Endothelial cell of umbilical vein (primary cell): ENCODE measurements around the gene NEMP1. TPM values are rescaled to one million over a fixed set of nuclear protein-coding genes. Genes with fewer than 3 reads are reported as not detected.

Experiments used
- BruUV-seq: library from RNA; stranded (reverse); fragments of 400-500 nt; replicated peaks from 2 replicates; lab custom pipeline; 2021; lab: Mats Ljungman, UMichigan
- CTCF ChIA-PET: fragments of 300-600, 350-600 bp; sonication (Branson Sonifier 250); formaldehyde crosslinking; loops from one replicate; lab custom pipeline; 2021; ENCODE audit warnings: antibody characterized with exemption, inconsistent platforms; lab: Charles Lee
- POLR2A ChIA-PET: fragments of 300-600, 350-600 bp; sonication (Branson Sonifier 250); formaldehyde crosslinking; loops from one replicate; lab custom pipeline; 2021; ENCODE audit warnings: antibody characterized with exemption, inconsistent platforms; lab: Charles Lee
- DNase-seq: peaks from one replicate; pipeline ENCODE4 v3.0.0-alpha.2; 2011; ENCODE audit warnings: low read depth, low spot score
- FAIRE-seq: peaks from 2 replicates; lab custom pipeline; 2011; peaks lifted over from hg19 to GRCh38; lab: Jason Lieb, UNC
- H2AFZ ChIP-seq: 2 replicates; pipeline ENCODE4 v1.6.0; 2012; ENCODE audit warnings: low read depth, low read length, control low read depth, inconsistent platforms
- H3K27ac ChIP-seq: 2 replicates; pipeline ENCODE4 v1.5.1; 2011; ENCODE audit warnings: low read depth, mild to moderate bottlenecking, control low read depth, low read length, moderate library complexity; ENCODE audit not compliant: insufficient read depth
- H3K27me3 ChIP-seq, 2 experiments: 2 replicates each; pipeline versions ENCODE4 v1.6.0 to v1.6.1; 2011; ENCODE audit warnings: low read length in 2 of 2, mixed read lengths in 1 of 2; ENCODE audit not compliant: control insufficient read depth in 2 of 2, insufficient read depth in 2 of 2
- H3K36me3 ChIP-seq, 2 experiments: 2 replicates in 1 of 2; 3 replicates in 1 of 2; pipeline ENCODE4 v1.5.1; 2011; ENCODE audit warnings: low read length in 2 of 2, mild to moderate bottlenecking in 1 of 2, moderate library complexity in 1 of 2; ENCODE audit not compliant: control insufficient read depth in 2 of 2, insufficient read depth in 2 of 2; ENCODE audit errors: extremely low read depth in 1 of 2
- H3K4me1 ChIP-seq: 3 replicates; pipeline ENCODE4 v1.5.1; 2011; ENCODE audit warnings: mild to moderate bottlenecking, low read length; ENCODE audit not compliant: control insufficient read depth, insufficient read depth; ENCODE audit errors: extremely low read depth
- H3K4me2 ChIP-seq: 2 replicates; pipeline ENCODE4 v1.6.1; 2011; ENCODE audit warnings: low read length, control low read depth, mixed read lengths; ENCODE audit not compliant: insufficient read depth
- H3K4me3 ChIP-seq, 3 experiments: fragments of 200-600 bp in 1 of 3; sonication (generic), shearing (Covaris generic) in 1 of 3; replicated peaks in 1 of 3; 2 replicates each; pipeline ENCODE4 v1.5.1; 2011 to 2016; ENCODE audit warnings: control low read depth in 3 of 3, low read length in 3 of 3, mild to moderate bottlenecking in 2 of 3, inconsistent platforms in 1 of 3, low read depth in 1 of 3, moderate library complexity in 1 of 3; ENCODE audit not compliant: insufficient read depth in 1 of 3
- H3K79me2 ChIP-seq: 2 replicates; pipeline ENCODE4 v1.6.0; 2012; ENCODE audit warnings: low read length, inconsistent platforms; ENCODE audit not compliant: control insufficient read depth, insufficient read depth
- H3K9ac ChIP-seq: replicated peaks from 2 replicates; pipeline ENCODE3; 2011; ENCODE audit warnings: low read length, control low read depth; ENCODE audit not compliant: insufficient read depth; ENCODE audit errors: extremely low read depth
- H3K9me1 ChIP-seq: replicated peaks from 3 replicates; pipeline ENCODE4 v1.6.0; 2011; ENCODE audit warnings: mild to moderate bottlenecking, low read length; ENCODE audit not compliant: control insufficient read depth, insufficient read depth; ENCODE audit errors: extremely low read depth
- H3K9me3 ChIP-seq: replicated peaks from 2 replicates; pipeline ENCODE4 v1.5.1; 2012; ENCODE audit warnings: low read length, inconsistent platforms; ENCODE audit not compliant: control insufficient read depth, insufficient read depth
- H4K20me1 ChIP-seq: replicated peaks from 2 replicates; pipeline ENCODE3; 2011; ENCODE audit warnings: mild to moderate bottlenecking, low read length; ENCODE audit not compliant: control insufficient read depth, insufficient read depth; ENCODE audit errors: extremely low read depth
- CTCF ChIP-seq, 2 donors: IDR thresholded peaks; 1 replicate in 1 of 2; 2 replicates in 1 of 2; pipeline ENCODE4 v1.5.1; 2011; ENCODE audit warnings: low read length in 2 of 2, mild to moderate bottlenecking in 2 of 2, moderate library complexity in 2 of 2, control low read depth in 1 of 2, inconsistent platforms in 1 of 2, low read depth in 1 of 2; ENCODE audit not compliant: insufficient read depth in 1 of 2; ENCODE audit errors: extremely low read depth in 1 of 2
- EZH2 ChIP-seq: IDR thresholded peaks from 2 replicates; pipeline ENCODE4 v1.6.1; 2012; ENCODE audit warnings: borderline replicate concordance, low read depth, mild to moderate bottlenecking, moderate library complexity, low read length, inconsistent platforms; ENCODE audit not compliant: severe bottlenecking
- GATA2 ChIP-seq: IDR thresholded peaks from 2 replicates; pipeline ENCODE4 v1.7.0; 2011; ENCODE audit warnings: low read depth, mild to moderate bottlenecking, moderate library complexity, mixed read lengths, low read length; ENCODE audit not compliant: insufficient read length, insufficient read depth
- JUN ChIP-seq: IDR thresholded peaks from 2 replicates; pipeline ENCODE4 v1.6.1; 2011; ENCODE audit warnings: borderline replicate concordance, low read depth; ENCODE audit not compliant: insufficient read length, insufficient read depth
- MYC ChIP-seq: IDR thresholded peaks from one replicate; pipeline ENCODE4 v1.6.1; 2011; ENCODE audit warnings: mild to moderate bottlenecking, low read depth, low read length
- dilution Hi-C: fragments of 300-500 bp; cut with MboI; formaldehyde crosslinking; loops from one replicate; pipeline ENCODE4 v1.15.0; 2019; ENCODE audit warnings: low sequenced_read_pairs; ENCODE audit not compliant: extremely low pct_ligation_motif_present
- intact Hi-C: fragments of 100-400 bp; cut with micrococcal nuclease; formaldehyde crosslinking; loops from one replicate; pipeline ENCODE4 v1.10.0; 2022
- polyA plus RNA-seq, 4 experiments: library from polyadenylated mRNA; depleted of rRNA in 3 of 4; stranded (reverse) in 3 of 4; unstranded in 1 of 4; fragments of >200 nt; gene quantifications; 2 replicates each; pipeline versions ENCODE4 v1.2.1 to v1.2.3, GENCODE V29; 2011 to 2012; ENCODE audit warnings: missing spikeins in 1 of 4
- total RNA-seq: library from RNA; stranded (reverse); gene quantifications from 2 replicates; pipeline ENCODE4 v1.2.3, GENCODE V29; 2021

The NEMP1 gene
- total and polyA plus RNA-seq, 2 donors (not counting 3 experiments of a cell fraction or from before 2014, with no cell fraction given): 10.8 to 21.5 TPM

DNA sequence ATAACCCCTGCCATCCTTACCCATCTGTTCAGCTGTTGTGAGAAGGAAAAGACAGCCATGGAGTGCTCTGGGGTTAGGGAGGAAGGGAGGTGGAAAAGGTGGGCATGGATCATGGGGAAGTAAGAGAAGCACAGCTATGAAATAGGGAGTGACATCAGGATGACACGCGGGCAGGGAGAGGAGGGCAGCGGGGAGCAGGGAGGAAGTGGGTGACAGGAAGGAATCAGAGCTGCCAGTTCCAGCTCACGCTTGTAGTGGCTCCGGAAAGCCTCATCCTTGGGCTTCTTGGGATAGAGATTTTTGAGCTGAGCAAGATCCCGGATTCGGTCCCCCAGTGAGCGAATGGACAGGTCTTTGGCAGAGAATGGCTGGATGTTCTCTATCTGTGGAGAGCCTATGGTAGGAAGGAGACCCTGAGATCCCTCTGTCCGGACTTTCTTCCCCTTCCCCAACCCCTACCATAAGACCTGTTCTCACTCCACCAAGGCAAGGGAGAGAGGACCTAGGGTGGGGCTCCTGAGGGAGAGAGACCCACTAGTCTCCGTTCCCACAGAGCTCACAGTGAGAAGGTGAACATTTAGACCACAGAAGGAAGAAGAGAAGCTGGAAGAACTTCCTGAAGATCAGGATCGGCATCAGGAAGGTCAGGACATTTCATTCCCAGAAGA is 20.6 kb upstream of the NEMP1 start:
- TF ChIP-seq GATA2 (no peak), MYC (no peak), EZH2 (no peak), CTCF (IDR thresholded peaks at IDR 0.05; ENCODE audit: extremely low read depth in 1 of 2, insufficient read depth in 1 of 2, low read depth in 1 of 2, low read length in 2 of 2) (no peak), JUN (no peak)
- no peaks in the 10 kb centered on the region for H3K27me3 ChIP-seq
- intact Hi-C loops (no loop called here), dilution Hi-C loops (no loop called here)
- H3K79me2 ChIP-seq: no peaks in the 10 kb centered on the region
- FAIRE-seq (no peak), DNase-seq (no peak)
- H4K20me1 ChIP-seq: no peaks in the 10 kb centered on the region
- H3K36me3 ChIP-seq: peaks cover 4 to 40% of the 10 kb centered on the region in 2 experiments
- no peak overlapping the region for H3K4me2 ChIP-seq
- no peaks in the 10 kb centered on the region for H3K9me1 ChIP-seq
- no peaks in the 10 kb centered on the region for H3K9me3 ChIP-seq
- TSS peak; percentile 0 for BruUV-seq
- POLR2A ChIA-PET: interaction anchor here (2.2 kb wide), 1 partner anchor 12 kb away, joined by 9 read pairs; the partner anchor contains the start of gene STAT6
- CTCF ChIA-PET: interaction anchor here (3.5 to 14.4 kb wide), 2 partner anchors 12 to 30 kb away, joined by 15 to 158 read pairs; partner anchors contain the start of gene STAT6
- H3K9ac ChIP-seq: no peak overlapping the region
- no peak overlapping the region for H2AFZ ChIP-seq
- H3K4me1 ChIP-seq: peaks cover 4% of the 10 kb centered on the region
- no peak overlapping the region for H3K4me3 ChIP-seq
- no peak overlapping the region for H3K27ac ChIP-seq
